Smooth muscle cell (in vitro differentiated cells): ENCODE data around the gene TMC3. TPM values are rescaled to one million over a fixed set of nuclear protein-coding genes. Genes with fewer than 3 reads are reported as not detected.

Experiments
- DNase-seq: peaks from one replicate; lab custom pipeline; 2025; ENCODE audit not compliant: unreplicated experiment; lab: John Stamatoyannopoulos, UW
- H2AFZ ChIP-seq: fragments of 200-600 bp; sonication (generic); 2 replicates; pipeline ENCODE4 v1.6.0; 2016; ENCODE audit warnings: antibody characterized with exemption, low read depth, mild to moderate bottlenecking
- H3F3A ChIP-seq: fragments of 200-600 bp; sonication (generic); 2 replicates; pipeline ENCODE4 v1.6.0; 2017; ENCODE audit warnings: antibody characterized with exemption, low read depth
- H3K27ac ChIP-seq: fragments of 200-600 bp; sonication (generic); 2 replicates; pipeline ENCODE4 v1.5.1; 2016; ENCODE audit warnings: low read depth, mild to moderate bottlenecking
- H3K27me3 ChIP-seq: fragments of 200-600 bp; sonication (generic); 2 replicates; pipeline ENCODE4 v1.6.1; 2016; ENCODE audit warnings: low read depth, mild to moderate bottlenecking
- H3K36me3 ChIP-seq: fragments of 200-600 bp; sonication (generic); 2 replicates; pipeline ENCODE4 v1.5.1; 2016; ENCODE audit warnings: low read depth
- H3K4me1 ChIP-seq: fragments of 200-600 bp; sonication (generic); 2 replicates; pipeline ENCODE4 v1.5.1; 2016; ENCODE audit warnings: low read depth
- H3K4me2 ChIP-seq: fragments of 200-600 bp; sonication (generic); 2 replicates; pipeline ENCODE4 v1.6.0; 2016; ENCODE audit warnings: mild to moderate bottlenecking
- H3K4me3 ChIP-seq: fragments of 200-600 bp; sonication (generic); 2 replicates; pipeline ENCODE4 v1.5.1; 2016; ENCODE audit warnings: mild to moderate bottlenecking
- H3K79me2 ChIP-seq: fragments of 200-600 bp; sonication (generic); 2 replicates; pipeline ENCODE4 v1.6.0; 2016; ENCODE audit warnings: low read depth, mild to moderate bottlenecking
- H3K9ac ChIP-seq: fragments of 200-600 bp; sonication (generic); 2 replicates; pipeline ENCODE4 v1.6.0; 2016; ENCODE audit warnings: low read depth
- H3K9me3 ChIP-seq: fragments of 200-600 bp; sonication (generic); replicated peaks from 2 replicates; pipeline ENCODE4 v1.5.1; 2016; ENCODE audit warnings: low read depth
- H4K20me1 ChIP-seq: fragments of 200-600 bp; sonication (generic); 2 replicates; pipeline ENCODE4 v1.6.0; 2016; ENCODE audit warnings: low read depth
- WGBS: methylation state at CpG from one replicate; pipeline ENCODE4 v1.1.7; 2016; ENCODE audit warnings: low lambda C conversion rate; 5-methylcytosine and 5-hydroxymethylcytosine counted together
- polyA plus RNA-seq: library from polyadenylated mRNA; unstranded; fragments of >200 nt; fragmentation: Nextera tagmentation; extraction: Ambion mirVana; gene quantifications from 2 replicates; pipeline ENCODE4 v1.2.1, GENCODE V29; 2016
- total RNA-seq: library from RNA; depleted of rRNA; stranded (reverse); fragments of >200 nt; gene quantifications from 2 replicates; pipeline ENCODE4 v1.2.3, GENCODE V29; 2014
- TF ChIP-seq, protein P1 (sequence below): fragments of 200-600 bp; sonication (generic); IDR thresholded peaks from 2 replicates; pipeline ENCODE4 v1.5.1; 2017; ENCODE audit warnings: borderline replicate concordance, mild to moderate bottlenecking, antibody characterized with exemption; ENCODE audit not compliant: insufficient read depth, poor library complexity, severe bottlenecking

Gene TMC3
- total and polyA plus RNA-seq, 2 experiments from 2014 or later = not detected

DNA sequence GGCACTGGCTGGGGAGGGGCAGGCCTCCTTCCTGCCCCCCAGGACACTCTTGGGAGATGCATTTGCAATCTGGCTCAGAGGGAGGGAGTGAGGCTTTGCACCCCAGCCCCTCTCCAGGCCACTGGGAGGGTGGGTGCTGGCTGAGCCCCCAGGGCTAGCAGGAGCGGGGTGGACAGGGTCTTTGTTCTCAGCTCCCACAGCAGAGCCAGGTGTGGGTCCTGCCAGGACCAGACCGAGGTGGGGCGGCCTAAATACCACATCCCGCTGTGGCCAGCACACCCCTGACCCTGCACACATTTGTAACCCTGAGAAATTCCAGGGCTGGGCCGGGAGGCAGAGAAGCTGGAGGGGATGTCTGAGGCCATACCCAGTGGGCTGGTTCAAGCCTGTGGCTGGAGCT lies 91.1 kb downstream of the TMC3 start:
- TF ChIP-seq, protein P1, sequence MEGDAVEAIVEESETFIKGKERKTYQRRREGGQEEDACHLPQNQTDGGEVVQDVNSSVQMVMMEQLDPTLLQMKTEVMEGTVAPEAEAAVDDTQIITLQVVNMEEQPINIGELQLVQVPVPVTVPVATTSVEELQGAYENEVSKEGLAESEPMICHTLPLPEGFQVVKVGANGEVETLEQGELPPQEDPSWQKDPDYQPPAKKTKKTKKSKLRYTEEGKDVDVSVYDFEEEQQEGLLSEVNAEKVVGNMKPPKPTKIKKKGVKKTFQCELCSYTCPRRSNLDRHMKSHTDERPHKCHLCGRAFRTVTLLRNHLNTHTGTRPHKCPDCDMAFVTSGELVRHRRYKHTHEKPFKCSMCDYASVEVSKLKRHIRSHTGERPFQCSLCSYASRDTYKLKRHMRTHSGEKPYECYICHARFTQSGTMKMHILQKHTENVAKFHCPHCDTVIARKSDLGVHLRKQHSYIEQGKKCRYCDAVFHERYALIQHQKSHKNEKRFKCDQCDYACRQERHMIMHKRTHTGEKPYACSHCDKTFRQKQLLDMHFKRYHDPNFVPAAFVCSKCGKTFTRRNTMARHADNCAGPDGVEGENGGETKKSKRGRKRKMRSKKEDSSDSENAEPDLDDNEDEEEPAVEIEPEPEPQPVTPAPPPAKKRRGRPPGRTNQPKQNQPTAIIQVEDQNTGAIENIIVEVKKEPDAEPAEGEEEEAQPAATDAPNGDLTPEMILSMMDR = no peak
- H3K9ac ChIP-seq = no peak overlapping the region
- no peaks in the 10 kb centered on the region for H3K36me3 ChIP-seq
- H3K27me3 ChIP-seq = peaks cover 4% of the 10 kb centered on the region
- H3K79me2 ChIP-seq = no peaks in the 10 kb centered on the region
- WGBS = 84% methylated on average over 5 of the region's 5 CpGs
- DNase-seq = no peak
- no peak overlapping the region for H2AFZ ChIP-seq
- H3K4me3 ChIP-seq = no peak overlapping the region
- H3K9me3 ChIP-seq = no peaks in the 10 kb centered on the region
- H3K4me2 ChIP-seq = no peak overlapping the region
- no peak overlapping the region for H3K27ac ChIP-seq
- H3K4me1 ChIP-seq = no peaks in the 10 kb centered on the region
- H4K20me1 ChIP-seq = no peaks in the 10 kb centered on the region
- H3F3A ChIP-seq = no peaks in the 10 kb centered on the region

DNA sequence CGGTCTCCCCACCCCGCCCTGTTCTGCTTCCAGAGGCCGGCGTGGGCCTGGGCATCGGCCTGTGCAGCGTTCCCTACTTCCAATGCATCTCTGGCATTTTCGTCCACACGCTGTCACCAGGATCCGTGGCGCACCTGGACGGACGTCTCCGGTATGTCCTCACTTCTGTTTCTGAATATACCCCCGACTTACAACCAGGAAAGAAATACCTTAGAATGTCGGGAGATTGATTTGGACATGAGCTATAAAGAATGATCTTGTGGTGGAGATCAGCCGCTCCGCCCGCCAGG lies 91.5 kb downstream of the TMC3 start:
- Histone ChIP-seq H3K4me1 (no peaks in the 10 kb centered on the region), H3K36me3 (no peaks in the 10 kb centered on the region), H3K4me3 (no peak overlapping the region), H4K20me1 (no peaks in the 10 kb centered on the region), H3K27me3 (peaks cover 4% of the 10 kb centered on the region), H3K27ac (no peak overlapping the region), H3K4me2 (no peak overlapping the region), H3K79me2 (no peaks in the 10 kb centered on the region), H2AFZ (no peak overlapping the region), H3K9me3 (no peaks in the 10 kb centered on the region), H3K9ac (no peak overlapping the region), H3F3A (no peaks in the 10 kb centered on the region)
- no peak for DNase-seq
- WGBS = 98% methylated on average over 18 of the region's 18 CpGs
- TF ChIP-seq, protein P1 = no peak

DNA sequence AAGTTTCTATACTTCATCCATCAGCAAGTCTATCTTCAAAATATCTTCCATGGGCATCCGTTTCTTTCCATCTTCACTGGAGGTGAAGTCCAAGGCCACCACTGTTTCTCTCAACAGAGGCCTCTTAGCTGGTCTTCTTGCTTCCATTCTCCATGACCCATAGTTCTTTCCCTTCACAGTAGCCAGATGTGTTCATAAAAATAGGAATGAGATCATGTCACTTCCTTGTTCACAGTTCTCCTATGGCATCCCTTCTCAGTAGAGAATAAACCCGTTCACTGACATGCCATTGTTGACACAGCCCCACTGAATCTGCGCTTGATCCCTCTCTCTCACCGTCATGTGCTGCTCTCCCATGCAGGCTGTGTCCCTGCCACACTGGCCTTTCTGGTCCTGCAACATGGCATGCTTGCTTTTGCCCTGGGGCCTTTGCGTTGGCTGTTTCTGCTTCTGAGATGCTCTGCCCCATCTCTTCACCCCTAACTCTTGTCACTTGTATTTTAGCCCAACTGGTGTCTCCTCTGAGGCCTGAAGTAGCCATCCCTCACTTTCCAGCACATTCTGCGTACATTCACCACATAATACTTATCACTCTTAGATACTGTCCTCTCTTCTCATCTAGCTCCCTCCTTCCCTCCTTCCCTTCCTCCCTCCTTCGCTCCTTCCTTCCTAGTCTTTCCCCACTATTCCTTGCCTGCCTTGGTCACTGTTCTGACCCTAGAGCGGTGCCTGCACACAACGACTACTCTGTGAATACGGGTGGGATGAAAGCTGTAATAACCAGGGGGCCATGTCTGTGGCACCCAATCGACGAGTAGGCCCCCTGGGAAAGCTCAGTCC lies 92.0 kb downstream of the TMC3 start:
- H3K9ac ChIP-seq = no peak overlapping the region
- H3K4me3 ChIP-seq = no peak overlapping the region
- no peak overlapping the region for H3K27ac ChIP-seq
- H3K27me3 ChIP-seq = peaks cover 4% of the 10 kb centered on the region
- H4K20me1 ChIP-seq = no peaks in the 10 kb centered on the region
- no peak overlapping the region for H3K4me2 ChIP-seq
- DNase-seq = no peak
- 88% methylated on average over 12 of the region's 12 CpGs for WGBS
- H3K79me2 ChIP-seq = no peaks in the 10 kb centered on the region
- no peaks in the 10 kb centered on the region for H3K4me1 ChIP-seq
- H2AFZ ChIP-seq = no peak overlapping the region
- no peaks in the 10 kb centered on the region for H3K36me3 ChIP-seq
- peaks cover 2% of the 10 kb centered on the region for H3K9me3 ChIP-seq
- no peaks in the 10 kb centered on the region for H3F3A ChIP-seq
- TF ChIP-seq, protein P1 = no peak

DNA sequence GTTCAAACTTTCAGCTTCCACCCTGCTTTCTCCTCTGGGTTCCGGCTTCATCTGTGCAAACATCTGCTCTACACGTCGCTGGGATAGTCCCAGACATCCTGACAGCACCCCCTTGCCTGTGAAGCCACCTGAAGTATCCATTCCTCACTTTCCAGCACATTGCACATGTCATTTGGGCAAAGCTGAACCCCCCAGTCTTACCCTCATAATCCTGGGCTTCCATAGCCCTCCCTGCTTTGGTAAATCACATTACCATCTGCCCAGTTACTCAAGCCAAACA lies 92.6 kb downstream of the TMC3 start:
- H3K4me3 ChIP-seq = no peak overlapping the region
- peaks cover 4% of the 10 kb centered on the region for H3K9me3 ChIP-seq
- H3K27me3 ChIP-seq = peaks cover 4% of the 10 kb centered on the region
- TF ChIP-seq, protein P1 = no peak
- no peak overlapping the region for H3K27ac ChIP-seq
- DNase-seq = no peak
- 91% methylated on average over 3 of the region's 3 CpGs for WGBS
- no peaks in the 10 kb centered on the region for H3K36me3 ChIP-seq
- no peak overlapping the region for H2AFZ ChIP-seq
- H3K4me2 ChIP-seq = no peak overlapping the region
- H3K4me1 ChIP-seq = no peaks in the 10 kb centered on the region
- H3K9ac ChIP-seq = no peak overlapping the region
- no peaks in the 10 kb centered on the region for H3F3A ChIP-seq
- no peaks in the 10 kb centered on the region for H4K20me1 ChIP-seq
- no peaks in the 10 kb centered on the region for H3K79me2 ChIP-seq

Other genes with a start within 250 kb of the TMC3 start
- 0.94 and 0.99 TPM in 2 replicates for gene CFAP161, start 239.9 kb downstream of the TMC3 start, total RNA-seq
- gene CFAP161, start 239.9 kb downstream of the TMC3 start, polyA plus RNA-seq = not detected in 2 replicates
- 0.76 and 1.4 TPM in 2 replicates for gene IL16, start 177.3 kb downstream of the TMC3 start, total RNA-seq
- gene IL16, start 177.3 kb downstream of the TMC3 start, polyA plus RNA-seq = 1.1 and 1.3 TPM in 2 replicates
- 3.3 and 6.2 TPM in 2 replicates for gene STARD5, start 50.1 kb downstream of the TMC3 start, total RNA-seq
- gene STARD5, start 50.1 kb downstream of the TMC3 start, polyA plus RNA-seq = 1.6 and 2.1 TPM in 2 replicates